Esophagus muscularis mucosa (tissue), 4 donors: ENCODE measurements around the gene HPS4. TPM values are rescaled to one million over a fixed set of nuclear protein-coding genes. Genes with fewer than 3 reads are reported as not detected.

Experiments used
- DNase-seq: peaks from one replicate; pipeline ENCODE4 v3.0.0-alpha.2; 2017; ENCODE audit errors: extremely low spot score
- H3K27ac ChIP-seq, 4 donors: fragments of 200-600 bp; sonication (generic); replicated peaks in 1 of 4; 1 replicate in 3 of 4; 2 replicates in 1 of 4; pipeline ENCODE4 v1.5.1; 2016 to 2019; ENCODE audit warnings: mild to moderate bottlenecking in 1 of 4
- H3K27me3 ChIP-seq, 4 donors: fragments of 200-600 bp; sonication (generic); one replicate each; pipeline versions ENCODE4 v1.5.1 to v1.6.0; 2016 to 2019
- H3K36me3 ChIP-seq, 4 donors: fragments of 200-600 bp; sonication (generic); one replicate each; pipeline ENCODE4 v1.5.1; 2016 to 2019
- H3K4me1 ChIP-seq, 4 donors: fragments of 200-600 bp; sonication (generic); one replicate each; pipeline ENCODE4 v1.5.1; 2016 to 2019
- H3K4me3 ChIP-seq, 4 donors: fragments of 200-600 bp; sonication (generic); 1 replicate in 2 of 4; 2 replicates in 2 of 4; pipeline ENCODE4 v1.5.1; 2016 to 2019; ENCODE audit warnings: mild to moderate bottlenecking in 4 of 4, moderate library complexity in 1 of 4
- H3K9me3 ChIP-seq, 4 donors: fragments of 200-600 bp; sonication (generic); 1 replicate in 3 of 4; 2 replicates in 1 of 4; pipeline ENCODE4 v1.5.1; 2016 to 2019
- CTCF ChIP-seq, 3 experiments: fragments of 200-600 bp in 2 of 3; fragments of 450-650 bp in 1 of 3; sonication (generic) in 2 of 3; IDR thresholded peaks; one replicate each; pipeline ENCODE4 v1.5.1; 2017 to 2019; ENCODE audit warnings: antibody characterized with exemption in 3 of 3, mild to moderate bottlenecking in 2 of 3, moderate library complexity in 1 of 3
- EP300 ChIP-seq: sonication (generic); formaldehyde crosslinking; IDR thresholded peaks from one replicate; pipeline ENCODE4 v1.6.1; 2017; ENCODE audit warnings: antibody characterized with exemption
- POLR2A ChIP-seq: fragments of 450-650 bp; IDR thresholded peaks from one replicate; pipeline ENCODE4 v1.6.1; 2017; ENCODE audit warnings: antibody characterized with exemption, moderate library complexity, mild to moderate bottlenecking, low read depth
- POLR2AphosphoS5 ChIP-seq, 2 donors: sonication (generic); formaldehyde crosslinking; IDR thresholded peaks; one replicate each; pipeline ENCODE4 v1.6.1; 2017; ENCODE audit warnings: antibody characterized with exemption in 2 of 2
- WGBS: methylation state at CpG from one replicate; pipeline ENCODE4 v1.1.5; 2018; 5-methylcytosine and 5-hydroxymethylcytosine counted together
- intact Hi-C: fragments of 100-400 bp; cut with DNase I; formaldehyde crosslinking; loops from one replicate; pipeline ENCODE4 v1.15.1; 2023
- total RNA-seq, 4 donors: library from RNA; depleted of rRNA; stranded (reverse); fragments of >200 nt; gene quantifications; one replicate each; pipeline versions ENCODE4 v1.1.0 to v1.2.1, GENCODE V29; 2016

The HPS4 gene
- total RNA-seq, 4 donors from 2014 or later = 15.4 to 17.9 (median 17.5) TPM

- Histone ChIP-seq H3K36me3 (peaks cover 0 to 4% (median 0%) of the 10 kb centered on the region in 4 donors), H3K4me3 (no peak overlapping the region), H3K27ac (no peak overlapping the region), H3K9me3 (no peaks in the 10 kb centered on the region), H3K4me1 (peaks cover 6 to 16% (median 13%) of the 10 kb centered on the region in 4 donors), H3K27me3 (no peaks in the 10 kb centered on the region)
- no peak for TF ChIP-seq CTCF (IDR thresholded peaks at IDR 0.05)
- WGBS = 95% methylated on average over 5 of the region's 5 CpGs
- intact Hi-C loops = no loop called here
- DNase-seq = no peak
Observed at GRCh38 chr22:26517429-26517828, 33.8 kb upstream of the HPS4 start.

- 87% methylated on average over 1 of the region's 1 CpG for WGBS
Observed at GRCh38 chr22:26516503-26516902, 32.9 kb upstream of the HPS4 start.

DNA sequence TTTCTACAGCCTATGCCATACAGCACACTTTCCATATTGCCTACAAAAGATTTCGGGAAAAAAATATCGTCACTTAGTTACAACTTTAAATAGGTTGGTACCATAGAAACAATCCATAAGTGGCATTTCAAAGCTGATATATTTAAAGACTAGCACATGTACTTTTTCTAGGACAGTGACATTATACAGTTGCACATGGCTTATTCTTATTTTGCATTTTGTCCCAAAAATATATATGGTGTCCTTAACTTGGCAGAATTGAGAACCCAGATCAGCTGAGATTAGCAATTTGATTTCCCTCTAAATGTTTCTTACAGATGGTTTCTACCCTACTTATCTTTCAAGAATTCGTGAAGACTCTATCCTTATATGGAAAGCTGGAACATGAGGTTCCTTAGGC lies 32.3 kb upstream of the HPS4 start:
- WGBS = 87% methylated on average over 3 of the region's 3 CpGs
- intact Hi-C loops = no loop called here
- H3K27me3 ChIP-seq = no peaks in the 10 kb centered on the region

More at GRCh38 chr22:26516503-26516902, 32.9 kb upstream of the HPS4 start:
- Histone ChIP-seq H3K4me3 (no peak overlapping the region), H3K27ac (no peak overlapping the region), H3K9me3 (no peaks in the 10 kb centered on the region), H3K27me3 (no peaks in the 10 kb centered on the region), H3K4me1 (peaks cover 9 to 20% (median 16%) of the 10 kb centered on the region in 4 donors), H3K36me3 (no peaks in the 10 kb centered on the region)
- intact Hi-C loops = no loop called here
- DNase-seq = no peak
- TF ChIP-seq EP300 (no peak), POLR2AphosphoS5 (IDR thresholded peaks at IDR 0.05) (no peak), POLR2A (no peak), CTCF (IDR thresholded peaks at IDR 0.05) (no peak)

GRCh38 chr22:26514419-26515161 lies 31.0 kb upstream of the HPS4 start:
- TF ChIP-seq POLR2AphosphoS5 (IDR thresholded peaks at IDR 0.05) (no peak), POLR2A (no peak), CTCF (IDR thresholded peaks at IDR 0.05) (no peak)
- peaks cover 5 to 9% (median 8%) of the 10 kb centered on the region in 4 donors for H3K36me3 ChIP-seq
- no peak overlapping the region for H3K27ac ChIP-seq
- H3K4me3 ChIP-seq = no peak overlapping the region
- no peak for DNase-seq
- no peaks in the 10 kb centered on the region for H3K9me3 ChIP-seq
- H3K27me3 ChIP-seq = no peaks in the 10 kb centered on the region
- 96% methylated on average over 12 of the region's 12 CpGs for WGBS
- intact Hi-C loops = loop anchor here (5.0 kb wide), 1 partner anchor 73 kb away; no protein-coding TSS in a partner anchor
- peaks cover 17 to 31% (median 26%) of the 10 kb centered on the region in 4 donors for H3K4me1 ChIP-seq

More for the DNA sequence above, 32.3 kb upstream of the HPS4 start:
- no peak overlapping the region for H3K4me3 ChIP-seq
- H3K27ac ChIP-seq = no peak overlapping the region
- no peak for DNase-seq
- TF ChIP-seq EP300 = no peak
- no peak for TF ChIP-seq CTCF (IDR thresholded peaks at IDR 0.05)
- no peak for TF ChIP-seq POLR2AphosphoS5 (IDR thresholded peaks at IDR 0.05)
- TF ChIP-seq POLR2A = no peak
- H3K9me3 ChIP-seq = no peaks in the 10 kb centered on the region
- peaks cover 14 to 26% (median 22%) of the 10 kb centered on the region in 4 donors for H3K4me1 ChIP-seq
- no peaks in the 10 kb centered on the region for H3K36me3 ChIP-seq
